ENCODE measurements around the gene CD99.

CD99 gene

DNA sequence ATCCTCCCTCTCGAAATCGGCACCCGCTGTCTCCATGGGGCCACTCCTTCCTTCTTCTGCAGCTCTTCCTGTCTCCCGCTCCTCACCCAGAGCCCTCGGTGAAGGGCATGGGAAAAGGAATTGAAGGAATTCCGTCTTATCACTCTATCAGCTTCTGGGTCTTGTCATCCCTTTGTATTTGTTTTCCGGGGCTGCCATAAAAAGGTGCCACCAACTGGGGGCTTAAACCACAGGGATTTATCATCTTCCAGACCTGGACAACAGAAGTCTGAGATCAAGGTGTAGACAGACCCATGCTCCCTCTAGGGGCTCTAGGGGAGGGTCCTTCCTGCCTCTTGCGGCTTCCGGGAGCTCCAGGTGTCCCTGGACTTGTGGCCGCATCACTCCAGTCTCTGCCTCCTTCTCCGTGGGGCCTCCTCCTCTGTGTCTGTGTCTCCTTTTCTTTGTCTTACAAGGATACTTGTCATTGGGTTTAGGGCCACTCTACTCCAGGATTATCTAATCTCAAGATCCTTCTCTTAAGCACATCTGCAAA, 24.0 kb downstream of the CD99 start:
- H3K4me1 ChIP-seq (ENCODE audit: low read length), result peaks cover 5% of the 10 kb centered on the region
- peaks cover 14% of the 10 kb centered on the region for H3K79me2 ChIP-seq (ENCODE audit: low read length)

DNA sequence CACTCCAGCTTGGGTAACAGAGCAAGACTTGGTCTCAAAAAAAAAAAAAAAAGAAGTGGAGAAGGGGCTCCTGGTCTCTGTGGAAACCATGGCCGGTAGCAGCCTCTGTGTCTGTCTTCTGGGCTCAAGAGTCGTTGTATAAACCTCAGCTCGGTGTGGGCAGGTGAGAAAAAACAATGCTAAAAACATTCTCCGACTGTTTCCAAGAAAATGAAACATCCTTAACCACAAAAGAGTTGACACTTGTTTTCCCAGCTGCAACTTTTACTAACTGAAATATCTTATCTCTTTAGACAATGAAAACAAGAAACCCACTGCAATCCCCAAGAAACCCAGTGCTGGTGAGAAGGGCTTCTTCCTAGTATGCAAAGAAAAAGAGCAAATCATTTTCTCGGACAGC, 26.2 kb downstream of the CD99 start:
- Histone ChIP-seq H3K27ac (ENCODE audit: low read length) (no peak overlapping the region), H3K27me3 (ENCODE audit: low read depth, low read length) (no peaks in the 10 kb centered on the region), H2AFZ (ENCODE audit: low read depth, low read length) (no peak overlapping the region), H3K4me1 (ENCODE audit: low read length) (no peaks in the 10 kb centered on the region), H3K9ac (ENCODE audit: low read length) (no peak overlapping the region), H3K36me3 (replicated peaks; ENCODE audit: low read depth, low read length) (peaks cover 36% of the 10 kb centered on the region), H3K79me2 (ENCODE audit: low read length) (peaks cover 13% of the 10 kb centered on the region), H3K9me3 (ENCODE audit: insufficient read depth, low read length) (no peaks in the 10 kb centered on the region), H4K20me1 (ENCODE audit: insufficient read depth, low read length) (peaks cover 8% of the 10 kb centered on the region), H3K4me2 (ENCODE audit: low read length) (no peak overlapping the region), H3K4me3 (ENCODE audit: low read length) (no peak overlapping the region)
- TF ChIP-seq EZH2phosphoT487 (IDR thresholded peaks at IDR 0.05; ENCODE audit: low read depth), result no peak
- TF ChIP-seq, protein P1, sequence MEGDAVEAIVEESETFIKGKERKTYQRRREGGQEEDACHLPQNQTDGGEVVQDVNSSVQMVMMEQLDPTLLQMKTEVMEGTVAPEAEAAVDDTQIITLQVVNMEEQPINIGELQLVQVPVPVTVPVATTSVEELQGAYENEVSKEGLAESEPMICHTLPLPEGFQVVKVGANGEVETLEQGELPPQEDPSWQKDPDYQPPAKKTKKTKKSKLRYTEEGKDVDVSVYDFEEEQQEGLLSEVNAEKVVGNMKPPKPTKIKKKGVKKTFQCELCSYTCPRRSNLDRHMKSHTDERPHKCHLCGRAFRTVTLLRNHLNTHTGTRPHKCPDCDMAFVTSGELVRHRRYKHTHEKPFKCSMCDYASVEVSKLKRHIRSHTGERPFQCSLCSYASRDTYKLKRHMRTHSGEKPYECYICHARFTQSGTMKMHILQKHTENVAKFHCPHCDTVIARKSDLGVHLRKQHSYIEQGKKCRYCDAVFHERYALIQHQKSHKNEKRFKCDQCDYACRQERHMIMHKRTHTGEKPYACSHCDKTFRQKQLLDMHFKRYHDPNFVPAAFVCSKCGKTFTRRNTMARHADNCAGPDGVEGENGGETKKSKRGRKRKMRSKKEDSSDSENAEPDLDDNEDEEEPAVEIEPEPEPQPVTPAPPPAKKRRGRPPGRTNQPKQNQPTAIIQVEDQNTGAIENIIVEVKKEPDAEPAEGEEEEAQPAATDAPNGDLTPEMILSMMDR (IDR thresholded peaks at IDR 0.05; ENCODE audit: low read depth, low read length), result no peak

More for the DNA sequence above, 24.0 kb downstream of the CD99 start:
- TF ChIP-seq, protein P1 (IDR thresholded peaks at IDR 0.05; ENCODE audit: low read depth, low read length), result no peak
- TF ChIP-seq EZH2phosphoT487 (IDR thresholded peaks at IDR 0.05; ENCODE audit: low read depth), result no peak
- Histone ChIP-seq H3K4me3 (ENCODE audit: low read length) (no peak overlapping the region), H3K27me3 (ENCODE audit: low read depth, low read length) (no peaks in the 10 kb centered on the region), H3K27ac (ENCODE audit: low read length) (no peak overlapping the region), H2AFZ (ENCODE audit: low read depth, low read length) (no peak overlapping the region), H3K36me3 (replicated peaks; ENCODE audit: low read depth, low read length) (peaks cover 38% of the 10 kb centered on the region), H3K4me2 (ENCODE audit: low read length) (no peak overlapping the region), H4K20me1 (ENCODE audit: insufficient read depth, low read length) (peaks cover 8% of the 10 kb centered on the region), H3K9me3 (ENCODE audit: insufficient read depth, low read length) (no peaks in the 10 kb centered on the region), H3K9ac (ENCODE audit: low read length) (no peak overlapping the region)

DNA sequence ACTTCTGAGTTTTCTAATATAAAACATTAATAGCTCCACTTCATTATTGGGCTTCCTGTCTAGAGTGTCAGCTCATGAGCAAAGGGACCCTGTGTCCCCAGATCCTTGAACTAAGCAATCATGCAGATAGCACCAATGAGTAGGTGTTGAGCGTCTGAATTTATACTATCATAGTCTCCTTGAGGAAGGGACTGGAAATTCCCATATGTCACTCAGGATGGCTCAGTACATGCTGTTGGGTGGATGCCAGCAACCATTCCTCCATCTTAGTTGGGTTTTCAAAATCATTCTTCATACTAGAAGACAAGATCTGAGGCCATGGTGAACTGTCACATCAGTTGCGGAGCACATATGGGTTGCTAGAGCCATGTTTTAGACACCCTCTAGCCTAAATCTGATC, 27.7 kb downstream of the CD99 start:
- Histone ChIP-seq H2AFZ (ENCODE audit: low read depth, low read length) (no peak overlapping the region), H3K4me3 (ENCODE audit: low read length) (no peak overlapping the region), H3K27ac (ENCODE audit: low read length) (no peak overlapping the region), H4K20me1 (ENCODE audit: insufficient read depth, low read length) (no peaks in the 10 kb centered on the region), H3K9ac (ENCODE audit: low read length) (no peak overlapping the region), H3K4me2 (ENCODE audit: low read length) (no peak overlapping the region), H3K36me3 (replicated peaks; ENCODE audit: low read depth, low read length) (peaks cover 40% of the 10 kb centered on the region), H3K4me1 (ENCODE audit: low read length) (no peaks in the 10 kb centered on the region), H3K79me2 (ENCODE audit: low read length) (no peaks in the 10 kb centered on the region), H3K27me3 (ENCODE audit: low read depth, low read length) (no peaks in the 10 kb centered on the region), H3K9me3 (ENCODE audit: insufficient read depth, low read length) (no peaks in the 10 kb centered on the region)
- TF ChIP-seq EZH2phosphoT487 (IDR thresholded peaks at IDR 0.05; ENCODE audit: low read depth), result no peak
- TF ChIP-seq, protein P1 (IDR thresholded peaks at IDR 0.05; ENCODE audit: low read depth, low read length), result no peak

DNA sequence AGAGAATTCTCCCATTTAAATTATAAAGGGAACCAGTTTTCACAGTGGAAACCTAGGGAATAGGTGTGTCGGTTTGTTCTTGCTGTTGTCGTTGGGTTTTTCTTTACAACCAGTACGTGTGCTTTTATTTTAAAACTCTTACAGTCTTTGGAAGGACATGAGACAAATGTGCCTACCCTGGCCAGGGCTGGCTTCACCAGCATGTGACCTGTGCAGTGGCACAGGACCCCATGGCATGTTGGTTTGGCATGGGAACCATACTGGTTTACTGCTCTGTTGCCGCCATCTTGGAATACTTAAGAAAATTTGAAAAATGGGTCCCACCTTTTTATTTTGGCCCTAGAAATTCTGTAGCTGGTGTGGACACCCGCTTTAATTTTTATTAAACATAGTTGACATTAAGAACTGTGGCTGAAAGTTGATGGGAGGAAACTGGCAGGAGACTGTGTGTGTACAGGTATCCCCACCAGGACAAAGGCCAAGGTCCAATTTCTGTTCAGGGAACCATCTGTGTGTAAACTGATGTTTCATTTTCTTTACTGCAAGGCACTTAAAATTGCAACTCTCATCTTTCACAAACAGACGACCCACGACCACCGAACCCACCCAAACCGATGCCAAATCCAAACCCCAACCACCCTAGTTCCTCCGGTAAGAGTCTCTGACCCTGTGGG, 28.8 kb downstream of the CD99 start:
- Histone ChIP-seq H3K4me1 (ENCODE audit: low read length) (no peaks in the 10 kb centered on the region), H2AFZ (ENCODE audit: low read depth, low read length) (no peak overlapping the region), H3K27ac (ENCODE audit: low read length) (no peak overlapping the region), H3K4me3 (ENCODE audit: low read length) (no peak overlapping the region), H3K4me2 (ENCODE audit: low read length) (no peak overlapping the region), H4K20me1 (ENCODE audit: insufficient read depth, low read length) (no peaks in the 10 kb centered on the region), H3K9me3 (ENCODE audit: insufficient read depth, low read length) (no peaks in the 10 kb centered on the region), H3K79me2 (ENCODE audit: low read length) (no peaks in the 10 kb centered on the region), H3K36me3 (replicated peaks; ENCODE audit: low read depth, low read length) (peaks cover 41% of the 10 kb centered on the region), H3K9ac (ENCODE audit: low read length) (no peak overlapping the region), H3K27me3 (ENCODE audit: low read depth, low read length) (no peaks in the 10 kb centered on the region)
- TF ChIP-seq EZH2phosphoT487 (IDR thresholded peaks at IDR 0.05; ENCODE audit: low read depth), result no peak
- TF ChIP-seq, protein P1 (IDR thresholded peaks at IDR 0.05; ENCODE audit: low read depth, low read length), result no peak

Data from OCI-LY3 (cell line).